ENCODE results near the gene ZDHHC11B. TPM values are rescaled to one million over a fixed set of nuclear protein-coding genes. Genes with fewer than 3 reads are reported as not detected.
A peak's percentile ranks its signal among the peaks of the same experiment; 100 is the strongest.
"Not testable (repeated sequence)": the region's sequence is repeated elsewhere in the genome, so short reads cannot be mapped to it uniquely, and the experiment has no call there.

The ZDHHC11B gene
- total RNA-seq, 3 donors from 2014 or later, result 1.1 to 4.8 (median 3.9) TPM

DNA sequence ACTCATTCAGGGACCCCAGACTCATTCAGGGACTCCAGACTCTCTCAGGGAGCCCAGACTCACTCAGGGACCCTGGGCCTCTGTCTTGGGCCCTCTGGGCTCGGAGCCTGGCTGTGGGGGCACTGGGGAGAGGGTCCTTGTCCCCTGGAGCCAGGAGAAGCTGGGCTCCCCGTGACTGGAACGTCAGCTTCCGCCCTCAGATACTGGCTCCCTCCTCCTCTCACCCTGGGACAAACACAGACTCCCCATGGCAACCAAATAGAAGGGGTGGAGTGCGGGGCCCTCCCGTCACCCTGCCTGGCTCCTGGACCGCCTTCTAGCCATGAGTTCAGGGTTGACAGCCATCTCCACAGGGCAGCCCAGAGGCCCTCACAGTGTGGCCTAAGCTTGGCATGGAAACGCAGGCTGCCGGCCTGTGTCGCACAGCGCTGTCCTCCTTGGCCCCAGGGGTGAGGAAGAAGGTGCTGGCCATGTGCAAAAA, 27.6 kb downstream of the ZDHHC11B start:
- peak; percentile 17 to 54 for DNase-seq (ENCODE audit: low spot score in 2 of 2)
- no peaks in the 10 kb centered on the region for H3K36me3 ChIP-seq
- intact Hi-C loops (cut with DNase I; ENCODE audit: low total_unique reads), result loop anchor here (5.0 kb wide), 1 partner anchor 85 kb away; no protein-coding TSS in a partner anchor

GRCh38 chr5:756171-756570, 28.4 kb downstream of the ZDHHC11B start:
- H3K4me1 ChIP-seq, result peaks cover 0 to 6% of the 10 kb centered on the region in 2 donors
- H3K9me3 ChIP-seq, result no peaks in the 10 kb centered on the region
- H3K36me3 ChIP-seq, result no peaks in the 10 kb centered on the region
- intact Hi-C loops (cut with DNase I; ENCODE audit: low total_unique reads), result loop anchor here (5.0 kb wide), 1 partner anchor 86 kb away; no protein-coding TSS in a partner anchor
- TF ChIP-seq CTCF (IDR thresholded peaks at IDR 0.05), result no peak
- TF ChIP-seq POLR2AphosphoS5 (IDR thresholded peaks at IDR 0.05), result no peak
- no peak for TF ChIP-seq POLR2A (IDR thresholded peaks at IDR 0.05)
- DNase-seq (ENCODE audit: low spot score in 2 of 2), result peak in 1 of 2 donors; percentile 18
- no peaks in the 10 kb centered on the region for H3K27me3 ChIP-seq
- no peak overlapping the region for H3K27ac ChIP-seq
- H3K4me3 ChIP-seq, result no peak overlapping the region

More for the DNA sequence above, 27.6 kb downstream of the ZDHHC11B start:
- Histone ChIP-seq H3K27me3 (no peaks in the 10 kb centered on the region), H3K27ac (no peak overlapping the region), H3K4me1 (peaks cover 0 to 6% of the 10 kb centered on the region in 2 donors), H3K9me3 (no peaks in the 10 kb centered on the region), H3K4me3 (no peak overlapping the region)
- TF ChIP-seq CTCF (IDR thresholded peaks at IDR 0.05) (no peak), POLR2AphosphoS5 (IDR thresholded peaks at IDR 0.05) (no peak), POLR2A (IDR thresholded peaks at IDR 0.05) (no peak)

- H3K36me3 ChIP-seq; H3K4me3 ChIP-seq; H3K4me1 ChIP-seq; intact Hi-C loops (cut with DNase I; ENCODE audit: low total_unique reads); H3K27ac ChIP-seq; H3K27me3 ChIP-seq; H3K9me3 ChIP-seq: not testable (repeated sequence)
- peak in 1 of 2 donors; percentile 5 for DNase-seq (ENCODE audit: low spot score in 2 of 2)
Measured at GRCh38 chr5:754143-754632, 30.3 kb downstream of the ZDHHC11B start.

GRCh38 chr5:753567-754142, 30.9 kb downstream of the ZDHHC11B start:
- peak in 1 of 2 donors; percentile 7 for DNase-seq (ENCODE audit: low spot score in 2 of 2)

GRCh38 chr5:752532-753115, 31.9 kb downstream of the ZDHHC11B start:
- H3K4me1 ChIP-seq; intact Hi-C loops (cut with DNase I; ENCODE audit: low total_unique reads); H3K27ac ChIP-seq; H3K9me3 ChIP-seq; H3K4me3 ChIP-seq; H3K27me3 ChIP-seq; H3K36me3 ChIP-seq: not testable (repeated sequence)
- peak in 1 of 2 donors; percentile 10 for DNase-seq (ENCODE audit: low spot score in 2 of 2)

More at GRCh38 chr5:753567-754142, 30.9 kb downstream of the ZDHHC11B start:
- H3K4me1 ChIP-seq; H3K27ac ChIP-seq; intact Hi-C loops (cut with DNase I; ENCODE audit: low total_unique reads); H3K4me3 ChIP-seq; H3K36me3 ChIP-seq; H3K27me3 ChIP-seq; H3K9me3 ChIP-seq: not testable (repeated sequence)

DNA sequence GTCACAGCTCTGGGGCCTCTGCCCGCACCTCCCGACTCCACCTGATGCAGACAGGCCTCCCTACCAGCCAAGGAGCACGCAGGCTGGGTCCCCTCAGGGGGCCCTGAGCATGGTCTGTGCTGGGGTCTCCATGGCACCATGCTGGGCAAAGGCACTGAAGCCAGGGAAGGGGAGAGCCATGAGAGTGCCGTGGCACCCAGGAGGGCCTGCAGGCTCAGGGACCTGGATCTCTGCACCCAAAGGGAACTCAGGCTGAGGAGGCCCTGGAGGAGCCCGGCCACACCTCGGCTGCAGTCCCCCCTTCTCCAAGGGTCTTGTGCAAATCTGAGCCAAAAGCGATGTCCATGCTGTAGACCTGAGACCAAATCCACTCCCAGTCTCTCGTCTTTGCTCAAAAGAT, 32.5 kb downstream of the ZDHHC11B start:
- DNase-seq (ENCODE audit: low spot score in 2 of 2), result peak in 1 of 2 donors; percentile 3
- H3K4me1 ChIP-seq; H3K27me3 ChIP-seq; H3K9me3 ChIP-seq; intact Hi-C loops (cut with DNase I; ENCODE audit: low total_unique reads); H3K36me3 ChIP-seq; H3K27ac ChIP-seq; H3K4me3 ChIP-seq: not testable (repeated sequence)

GRCh38 chr5:751496-751895, 33.0 kb downstream of the ZDHHC11B start:
- Histone ChIP-seq H3K4me3 (no peak overlapping the region), H3K4me1 (no peaks in the 10 kb centered on the region), H3K36me3 (no peaks in the 10 kb centered on the region), H3K27me3 (no peaks in the 10 kb centered on the region), H3K27ac (no peak overlapping the region), H3K9me3 (no peaks in the 10 kb centered on the region)
- TF ChIP-seq POLR2AphosphoS5 (IDR thresholded peaks at IDR 0.05) (no peak), POLR2A (IDR thresholded peaks at IDR 0.05) (no peak), CTCF (IDR thresholded peaks at IDR 0.05) (no peak)
- peak in 1 of 2 donors; percentile 9 for DNase-seq (ENCODE audit: low spot score in 2 of 2)
- intact Hi-C loops (cut with DNase I; ENCODE audit: low total_unique reads), result no loop called here

DNA sequence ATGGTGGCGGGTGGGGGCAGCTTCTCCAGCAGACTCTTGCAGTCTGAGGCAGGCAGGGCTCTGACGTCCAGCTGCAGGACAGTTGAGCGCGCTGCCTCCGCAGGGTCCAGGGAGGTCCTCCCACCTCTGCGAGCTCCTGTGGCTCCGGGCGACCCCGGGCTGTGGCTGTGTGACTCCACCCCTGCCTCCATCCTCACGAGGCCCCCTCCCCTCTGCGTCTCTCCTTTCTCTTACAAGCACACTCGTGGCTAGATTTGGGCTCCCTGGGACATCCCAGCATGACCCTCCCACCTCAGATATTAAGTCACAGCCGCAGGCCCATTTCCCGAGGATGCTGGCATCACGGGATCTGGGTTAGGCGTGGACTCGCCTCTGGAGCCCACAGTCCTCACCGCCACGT, 34.3 kb downstream of the ZDHHC11B start:
- intact Hi-C loops (cut with DNase I; ENCODE audit: low total_unique reads); H3K27ac ChIP-seq; H3K4me1 ChIP-seq; H3K4me3 ChIP-seq; H3K36me3 ChIP-seq; H3K9me3 ChIP-seq; H3K27me3 ChIP-seq: not testable (repeated sequence)
- peak in 1 of 2 donors; percentile 10 for DNase-seq (ENCODE audit: low spot score in 2 of 2)
